OCI-LY7 (cell line): Measurements from ENCODE around the gene IFITM10. TPM values are rescaled to one million over a fixed set of nuclear protein-coding genes. Genes with fewer than 3 reads are reported as not detected.
A peak's percentile ranks its signal among the peaks of the same experiment; 100 is the strongest.

Experiments
- Bru-seq: library from RNA; stranded (reverse); fragments of 400-500 nt; gene quantifications from one replicate; lab custom pipeline; 2021; lab: Mats Ljungman, UMichigan
- BruChase-seq, 2 experiments: library from RNA; stranded (reverse); fragments of 400-500 nt; gene quantifications; one replicate each; lab custom pipeline; 2021; lab: Mats Ljungman, UMichigan
- BruUV-seq: library from RNA; stranded (reverse); fragments of 400-500 nt; replicated peaks from 2 replicates; lab custom pipeline; 2021; lab: Mats Ljungman, UMichigan
- CTCF ChIA-PET: fragments of 300-600 bp; sonication (Branson Sonifier 250); formaldehyde crosslinking; loops from one replicate; lab custom pipeline; 2022; ENCODE audit warnings: antibody characterized with exemption; ENCODE audit not compliant: unreplicated experiment; lab: Charles Lee
- POLR2A ChIA-PET: fragments of 300-600 bp; sonication (Branson Sonifier 250); formaldehyde crosslinking; loops from one replicate; lab custom pipeline; 2022; ENCODE audit warnings: antibody characterized with exemption; lab: Charles Lee
- DNase-seq: peaks from one replicate; pipeline ENCODE4 v3.0.0-alpha.2; 2015; ENCODE audit warnings: low spot score
- H2AFZ ChIP-seq: fragments of 200-600 bp; sonication (generic), shearing (Covaris generic); 2 replicates; pipeline ENCODE4 v1.6.1; 2014; ENCODE audit warnings: mild to moderate bottlenecking, antibody characterized with exemption, low read length, moderate library complexity
- H3K27ac ChIP-seq: fragments of 200-600 bp; sonication (generic); 2 replicates; pipeline ENCODE4 v1.5.1; 2014; ENCODE audit warnings: mixed run types, low read depth, mild to moderate bottlenecking, moderate library complexity, low read length, inconsistent platforms; ENCODE audit not compliant: poor library complexity, severe bottlenecking
- H3K36me3 ChIP-seq: fragments of 200-600 bp; sonication (generic); 2 replicates; pipeline ENCODE4 v1.6.1; 2014; ENCODE audit warnings: mild to moderate bottlenecking, antibody characterized with exemption, low read length, moderate library complexity, mixed read lengths; ENCODE audit not compliant: insufficient read depth
- H3K4me1 ChIP-seq: fragments of 200-600 bp; sonication (generic); 2 replicates; pipeline ENCODE4 v1.5.1; 2014; ENCODE audit warnings: mild to moderate bottlenecking, low read length; ENCODE audit not compliant: insufficient read depth, poor library complexity, severe bottlenecking
- H3K4me2 ChIP-seq: fragments of 200-600 bp; sonication (generic); 2 replicates; pipeline ENCODE4 v1.6.1; 2014; ENCODE audit warnings: mild to moderate bottlenecking, low read length
- H3K4me3 ChIP-seq: fragments of 200-600 bp; sonication (generic); 2 replicates; pipeline ENCODE4 v1.5.1; 2014; ENCODE audit warnings: mild to moderate bottlenecking, low read depth, low read length; ENCODE audit not compliant: poor library complexity, severe bottlenecking
- H3K79me2 ChIP-seq: fragments of 200-600 bp; sonication (generic); 2 replicates; pipeline ENCODE4 v1.6.1; 2016; ENCODE audit warnings: low read depth, mild to moderate bottlenecking, low read length, moderate library complexity, mixed read lengths; ENCODE audit not compliant: insufficient read depth
- H3K9me2 ChIP-seq: fragments of 200-600 bp; sonication (generic); 2 replicates; pipeline ENCODE4 v1.6.1; 2016; ENCODE audit warnings: mild to moderate bottlenecking, low read length, mixed read lengths; ENCODE audit not compliant: insufficient read depth
- H3K9me3 ChIP-seq: fragments of 200-600 bp; sonication (generic); 2 replicates; pipeline ENCODE4 v1.6.1; 2014; ENCODE audit warnings: mild to moderate bottlenecking, mixed run types, low read length, mixed read lengths
- H4K20me1 ChIP-seq: fragments of 200-600 bp; sonication (generic); 2 replicates; pipeline ENCODE4 v1.6.1; 2014; ENCODE audit warnings: mild to moderate bottlenecking, antibody characterized with exemption, low read length, moderate library complexity, mixed read lengths; ENCODE audit not compliant: insufficient read depth
- CTCF ChIP-seq: fragments of 200-600 bp; sonication (generic); conservative IDR thresholded peaks from 2 replicates; pipeline ENCODE4 v1.5.1; 2014; ENCODE audit warnings: mild to moderate bottlenecking, antibody characterized with exemption, low read length, moderate library complexity, mixed read lengths
- EZH2phosphoT487 ChIP-seq: fragments of 200-600 bp; sonication (generic); IDR thresholded peaks from 2 replicates; pipeline ENCODE4 v1.6.1; 2018; ENCODE audit warnings: low read depth, borderline replicate concordance, mild to moderate bottlenecking, mixed run types, antibody characterized with exemption, low read length, moderate library complexity, mixed read lengths
- intact Hi-C: fragments of 100-400 bp; cut with micrococcal nuclease; formaldehyde crosslinking; loops from one replicate; pipeline ENCODE4 v1.10.0; 2022; ENCODE audit not compliant: unreplicated experiment
- long read RNA-seq: library from polyadenylated mRNA; stranded (forward); transcript quantifications from one replicate; pipeline ENCODE4 v2.0.0, GENCODE V29; 2022
- total RNA-seq, 2 experiments: library from RNA; depleted of rRNA in 1 of 2; stranded (reverse); fragments of >200 nt in 1 of 2; shearing (Covaris generic) in 1 of 2; gene quantifications; 2 replicates each; pipeline ENCODE4 v1.2.3, GENCODE V29; 2014 to 2022

IFITM10 gene
- total RNA-seq (2014; rRNA removed; shearing (Covaris generic)) (0.05 and 0.38 TPM in 2 replicates), total RNA-seq (2022) (0.30 and 1.2 TPM in 2 replicates), Bru-seq, nascent RNA (not detected), BruChase-seq, experiment 1, labeled RNA remaining after a 6-hour chase (percentile 13 among the genes with signal in this experiment), BruChase-seq, experiment 2, labeled RNA remaining after a 2-hour chase (percentile 14 among the genes with signal in this experiment)
- long read RNA-seq, result 0 reads

- Histone ChIP-seq H3K4me1 (no peaks in the 10 kb centered on the region), H2AFZ (no peak within 1 kb of the TSS), H3K36me3 (no peaks in the 10 kb centered on the region), H3K9me3 (peaks cover 4% of the 10 kb centered on the region; the same call in 1 of the 2 replicates), H3K79me2 (no peaks in the 10 kb centered on the region), H3K4me3 (no peak within 1 kb of the TSS), H3K9me2 (no peaks in the 10 kb centered on the region), H3K27ac (no peak within 1 kb of the TSS), H4K20me1 (no peaks in the 10 kb centered on the region), H3K4me2 (no peak within 1 kb of the TSS)
- TF ChIP-seq CTCF (no peak), EZH2phosphoT487 (no peak)
- CTCF ChIA-PET, result no interaction called here
- BruUV-seq, result no TSS peak
- intact Hi-C loops, result no loop called here
- POLR2A ChIA-PET, result no interaction called here
- no peak for DNase-seq
Measured at GRCh38 chr11:1750481-1750839, at the start of gene IFITM10. TSS of gene IFITM10 (minus strand) at chr11:1750595. CDS start at chr11:1750442, 153 bp downstream.

- Histone ChIP-seq H4K20me1 (no peaks in the 10 kb centered on the region), H3K9me2 (no peaks in the 10 kb centered on the region), H3K4me1 (no peaks in the 10 kb centered on the region), H3K9me3 (no peaks in the 10 kb centered on the region), H3K27ac (no peak overlapping the region), H3K36me3 (no peaks in the 10 kb centered on the region), H3K4me3 (no peak overlapping the region), H3K79me2 (no peaks in the 10 kb centered on the region), H3K4me2 (no peak overlapping the region), H2AFZ (no peak overlapping the region)
- DNase-seq, result no peak
- ChIA-PET POLR2A (no interaction called here), CTCF (no interaction called here)
- TF ChIP-seq CTCF (no peak), EZH2phosphoT487 (no peak)
- intact Hi-C loops, result no loop called here
- BruUV-seq, result no TSS peak
Measured at GRCh38 chr11:1797391-1798125, 47.2 kb upstream of the IFITM10 start.
